SK-N-SH (cell line): Measurements from ENCODE around the gene CIAO2A. TPM values are rescaled to one million over a fixed set of nuclear protein-coding genes. Genes with fewer than 3 reads are reported as not detected.

Source experiments
- CTCF ChIA-PET: fragments of 300-600, 350-600 bp; formaldehyde crosslinking; extraction: SDS; loops from one replicate; lab custom pipeline; 2021; lab: Yijun Ruan, JAX
- POLR2A ChIA-PET: fragments of 350-600 bp; sonication (Branson Sonifier 250); formaldehyde crosslinking; extraction: SDS; loops from one replicate; lab custom pipeline; 2020; ENCODE audit warnings: antibody characterized with exemption, inconsistent platforms; lab: Yijun Ruan, JAX
- DNase-seq: peaks from one replicate; pipeline ENCODE4 v3.0.0; 2012
- H2AFZ ChIP-seq: fragments of 200-600 bp; sonication (generic); 2 replicates; pipeline ENCODE4 v1.8.1; 2016; ENCODE audit warnings: antibody characterized with exemption, mild to moderate bottlenecking, low read depth
- H3F3A ChIP-seq: fragments of 200-600 bp; sonication (generic); replicated peaks from 2 replicates; pipeline ENCODE3; 2016; ENCODE audit warnings: antibody characterized with exemption, mild to moderate bottlenecking; ENCODE audit not compliant: insufficient read depth
- H3K27ac ChIP-seq, 2 experiments: fragments of 200-500 bp in 1 of 2; fragments of 200-600 bp in 1 of 2; sonication (Bioruptor generic) in 1 of 2; sonication (generic), shearing (Covaris generic) in 1 of 2; 2 replicates each; pipeline versions ENCODE4 v1.5.1 to v1.6.1; 2014 to 2016; ENCODE audit warnings: low read depth in 2 of 2, inconsistent platforms in 1 of 2, low read length in 1 of 2, mild to moderate bottlenecking in 1 of 2, mixed read lengths in 1 of 2
- H3K27me3 ChIP-seq: fragments of 200-600 bp; sonication (generic), shearing (Covaris generic); 2 replicates; pipeline ENCODE4 v1.6.1; 2016; ENCODE audit warnings: mixed run types; ENCODE audit not compliant: insufficient read depth
- H3K36me3 ChIP-seq, 2 experiments: fragments of 200-500 bp in 1 of 2; fragments of 200-600 bp in 1 of 2; sonication (Bioruptor generic) in 1 of 2; sonication (generic) in 1 of 2; replicated peaks in 1 of 2; 2 replicates each; pipeline versions ENCODE3 to v1.5.1; 2014 to 2016; ENCODE audit warnings: low read length in 1 of 2, mild to moderate bottlenecking in 1 of 2; ENCODE audit not compliant: insufficient read depth in 2 of 2, control insufficient read depth in 1 of 2
- H3K4me1 ChIP-seq, 2 experiments: fragments of 200-500 bp in 1 of 2; fragments of 200-600 bp in 1 of 2; sonication (Bioruptor generic) in 1 of 2; sonication (generic), shearing (Covaris generic) in 1 of 2; 2 replicates each; pipeline versions ENCODE4 v1.5.1 to v1.6.1; 2014 to 2016; ENCODE audit warnings: low read depth in 1 of 2, low read length in 1 of 2, mixed run types in 1 of 2; ENCODE audit not compliant: insufficient read depth in 2 of 2, control insufficient read depth in 1 of 2
- H3K4me2 ChIP-seq: fragments of 200-600 bp; sonication (generic), shearing (Covaris generic); 2 replicates; pipeline ENCODE4 v1.6.1; 2017; ENCODE audit warnings: mixed run types
- H3K4me3 ChIP-seq, 2 experiments: fragments of 200-500 bp in 1 of 2; fragments of 200-600 bp in 1 of 2; sonication (Bioruptor generic) in 1 of 2; sonication (generic), shearing (Covaris generic) in 1 of 2; 2 replicates each; pipeline versions ENCODE4 v1.5.1 to v1.8.1; 2014 to 2016; ENCODE audit warnings: low read depth in 2 of 2, inconsistent platforms in 1 of 2, low read length in 1 of 2, mild to moderate bottlenecking in 1 of 2, mixed read lengths in 1 of 2, moderate library complexity in 1 of 2
- H3K79me2 ChIP-seq: fragments of 200-600 bp; sonication (generic); 2 replicates; pipeline ENCODE4 v1.8.1; 2017; ENCODE audit warnings: mild to moderate bottlenecking; ENCODE audit not compliant: insufficient read depth
- H3K9ac ChIP-seq: fragments of 200-600 bp; sonication (generic); 2 replicates; pipeline ENCODE4 v1.6.1; 2017; ENCODE audit warnings: mixed run types
- H3K9me2 ChIP-seq: fragments of 200-600 bp; sonication (generic); 2 replicates; pipeline ENCODE4 v1.6.1; 2017; ENCODE audit warnings: mixed run types
- H3K9me3 ChIP-seq: fragments of 200-600 bp; sonication (generic); 2 replicates; pipeline ENCODE4 v1.6.1; 2017; ENCODE audit warnings: mixed run types, mild to moderate bottlenecking, moderate library complexity
- H4K20me1 ChIP-seq: fragments of 200-600 bp; sonication (generic); 2 replicates; pipeline ENCODE4 v1.6.1; 2017; ENCODE audit warnings: mild to moderate bottlenecking, mixed run types; ENCODE audit not compliant: insufficient read depth
- ELF1 ChIP-seq: IDR thresholded peaks from 2 replicates; pipeline ENCODE4 v1.4.0; 2012
- EP300 ChIP-seq, 2 experiments: IDR thresholded peaks; 2 replicates each; pipeline versions ENCODE4 v1.4.0 to v1.6.1; 2012; ENCODE audit warnings: borderline replicate concordance in 1 of 2, low read depth in 1 of 2, low read length in 1 of 2
- FOXJ3 ChIP-seq: sonication (generic); formaldehyde crosslinking; IDR thresholded peaks from 2 replicates; pipeline ENCODE4 v1.5.1; 2020; ENCODE audit warnings: mild to moderate bottlenecking, missing genetic modification reagents
- FOXM1 ChIP-seq: IDR thresholded peaks from 2 replicates; pipeline ENCODE4 v1.4.0; 2012; ENCODE audit warnings: low read depth, mild to moderate bottlenecking
- GABPA ChIP-seq: IDR thresholded peaks from 2 replicates; pipeline ENCODE4 v1.4.0; 2012; ENCODE audit warnings: low read depth, mild to moderate bottlenecking
- GATA2 ChIP-seq: sonication (generic); formaldehyde crosslinking; IDR thresholded peaks from 2 replicates; pipeline ENCODE4 v1.5.0; 2020; ENCODE audit warnings: mild to moderate bottlenecking, missing genetic modification reagents
- MEF2A ChIP-seq: IDR thresholded peaks from 2 replicates; pipeline ENCODE4 v1.4.0; 2012; ENCODE audit warnings: low read depth, borderline replicate concordance
- NRF1 ChIP-seq: IDR thresholded peaks from 2 replicates; pipeline ENCODE4 v1.6.1; 2012; ENCODE audit warnings: low read depth, mild to moderate bottlenecking, low read length
- POLR2AphosphoS5 ChIP-seq: IDR thresholded peaks from 2 replicates; pipeline ENCODE4 v1.6.1; 2012; ENCODE audit warnings: low read depth, low read length
- RAD21 ChIP-seq: IDR thresholded peaks from 2 replicates; pipeline ENCODE4 v1.6.1; 2012; ENCODE audit warnings: mild to moderate bottlenecking, low read length
- RCOR1 ChIP-seq: fragments of 150-350 bp; IDR thresholded peaks from 2 replicates; pipeline ENCODE4 v1.6.1; 2017; ENCODE audit warnings: antibody characterized with exemption, low read length
- RXRA ChIP-seq: IDR thresholded peaks from 2 replicates; pipeline ENCODE4 v1.4.0; 2012; ENCODE audit warnings: low read depth, mild to moderate bottlenecking, borderline replicate concordance
- SIN3A ChIP-seq: IDR thresholded peaks from 2 replicates; pipeline ENCODE4 v1.6.1; 2012; ENCODE audit warnings: low read depth, mild to moderate bottlenecking, low read length, moderate library complexity, borderline replicate concordance
- SMC3 ChIP-seq: IDR thresholded peaks from 2 replicates; pipeline ENCODE4 v1.6.1; 2012; ENCODE audit warnings: low read depth, low read length, improper control_type of control experiment
- TAF1 ChIP-seq: IDR thresholded peaks from 2 replicates; pipeline ENCODE4 v1.6.1; 2012; ENCODE audit warnings: low read depth, mild to moderate bottlenecking, low read length, moderate library complexity, borderline replicate concordance
- TCF12 ChIP-seq: IDR thresholded peaks from 2 replicates; pipeline ENCODE4 v1.4.0; 2012
- TEAD4 ChIP-seq: IDR thresholded peaks from 2 replicates; pipeline ENCODE4 v1.4.0; 2012; ENCODE audit warnings: mild to moderate bottlenecking, borderline replicate concordance; ENCODE audit not compliant: insufficient read depth
- WGBS: methylation state at CpG from one replicate; pipeline ENCODE4 v1.1.6; 2017; ENCODE audit warnings: low lambda C conversion rate; 5-methylcytosine and 5-hydroxymethylcytosine counted together
- polyA plus RNA-seq, 3 experiments: library from polyadenylated mRNA; depleted of rRNA; stranded (reverse); fragments of >200 nt; gene quantifications; 2 replicates each; pipeline ENCODE4 v1.2.3, GENCODE V29; 2012
- TF ChIP-seq, protein P1 (sequence below): IDR thresholded peaks from 2 replicates; pipeline ENCODE4; 2012
- TF ChIP-seq, protein P2 (sequence below): IDR thresholded peaks from 2 replicates; pipeline ENCODE4 v1.4.0; 2012; ENCODE audit warnings: low read depth, borderline replicate concordance
- TF ChIP-seq, protein P3 (sequence below): fragments of 150-350 bp; IDR thresholded peaks from 2 replicates; pipeline ENCODE4 v1.6.1; 2017; ENCODE audit warnings: antibody characterized with exemption, low read length, low read depth, borderline replicate concordance
- TF ChIP-seq, protein P4 (sequence below): fragments of 150-350 bp; IDR thresholded peaks from 2 replicates; pipeline ENCODE4 v1.6.1; 2016; ENCODE audit warnings: mild to moderate bottlenecking, low read depth, low read length
- TF ChIP-seq, protein P5 (sequence below): IDR thresholded peaks from 2 replicates; pipeline ENCODE4 v1.4.0; 2012; ENCODE audit warnings: low read depth

The CIAO2A gene
- polyA plus RNA-seq, 1 of the 3 experiments (the other 2 are of a cell fraction) = 65.3 TPM

DNA sequence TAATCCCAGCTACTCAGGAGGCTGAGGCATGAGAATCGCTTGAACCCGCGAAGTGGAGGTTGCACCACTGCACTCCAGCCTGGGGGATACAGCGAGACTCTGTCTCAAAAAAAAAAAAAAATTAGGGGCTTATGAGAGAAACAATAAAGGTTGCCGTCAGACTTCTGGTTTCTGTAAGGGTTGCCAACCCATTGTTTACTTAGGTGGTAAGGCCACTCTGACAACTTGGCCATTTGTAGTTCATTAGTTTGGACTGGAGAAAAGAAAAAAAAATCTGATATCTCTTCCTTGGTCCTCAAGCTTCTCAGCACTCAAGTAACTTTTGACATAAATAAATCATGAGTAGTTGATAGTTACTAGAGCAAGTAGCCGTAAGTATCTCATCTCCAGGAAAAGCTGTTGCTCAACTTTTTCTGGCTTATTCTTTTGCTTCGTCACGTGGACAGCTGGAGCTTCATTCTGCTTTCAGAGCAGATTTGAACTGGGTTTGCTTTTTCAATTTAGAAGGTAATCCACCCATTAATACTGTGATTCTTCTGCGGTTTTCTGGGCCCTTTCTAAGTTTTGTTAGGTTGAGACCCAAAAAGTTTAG is 11.6 kb upstream of the CIAO2A start:
- no peak overlapping the region for H3K4me3 ChIP-seq
- peaks cover 0 to 8% of the 10 kb centered on the region in 2 experiments for H3K36me3 ChIP-seq
- H3K9me2 ChIP-seq = no peaks in the 10 kb centered on the region
- H3K27ac ChIP-seq = no peak overlapping the region
- 96% methylated on average over 9 of the region's 9 CpGs for WGBS
- no peak overlapping the region for H2AFZ ChIP-seq
- H3K4me2 ChIP-seq = no peak overlapping the region
- CTCF ChIA-PET = interaction anchor here (1.3 kb wide), 1 partner anchor 39 kb away, joined by 3 read pairs; no protein-coding TSS in a partner anchor
- H3K4me1 ChIP-seq = no peaks in the 10 kb centered on the region
- no peak for DNase-seq
- no peaks in the 10 kb centered on the region for H3K27me3 ChIP-seq
- H3K79me2 ChIP-seq = peaks cover 99% of the 10 kb centered on the region
- no peaks in the 10 kb centered on the region for H3K9me3 ChIP-seq
- H3K9ac ChIP-seq = no peak overlapping the region
- H3F3A ChIP-seq = peaks cover 4% of the 10 kb centered on the region
- POLR2A ChIA-PET = no interaction called here
- TF ChIP-seq, protein P1, sequence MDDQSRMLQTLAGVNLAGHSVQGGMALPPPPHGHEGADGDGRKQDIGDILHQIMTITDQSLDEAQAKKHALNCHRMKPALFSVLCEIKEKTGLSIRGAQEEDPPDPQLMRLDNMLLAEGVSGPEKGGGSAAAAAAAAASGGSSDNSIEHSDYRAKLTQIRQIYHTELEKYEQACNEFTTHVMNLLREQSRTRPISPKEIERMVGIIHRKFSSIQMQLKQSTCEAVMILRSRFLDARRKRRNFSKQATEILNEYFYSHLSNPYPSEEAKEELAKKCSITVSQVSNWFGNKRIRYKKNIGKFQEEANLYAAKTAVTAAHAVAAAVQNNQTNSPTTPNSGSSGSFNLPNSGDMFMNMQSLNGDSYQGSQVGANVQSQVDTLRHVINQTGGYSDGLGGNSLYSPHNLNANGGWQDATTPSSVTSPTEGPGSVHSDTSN = no peak
- TF ChIP-seq ELF1 (no peak), MEF2A (no peak), POLR2AphosphoS5 (no peak), RAD21 (no peak), FOXM1 (no peak), NRF1 (no peak), FOXJ3 (no peak), SIN3A (no peak), SMC3 (no peak), TEAD4 (no peak), TAF1 (no peak)
- TF ChIP-seq, protein P2, sequence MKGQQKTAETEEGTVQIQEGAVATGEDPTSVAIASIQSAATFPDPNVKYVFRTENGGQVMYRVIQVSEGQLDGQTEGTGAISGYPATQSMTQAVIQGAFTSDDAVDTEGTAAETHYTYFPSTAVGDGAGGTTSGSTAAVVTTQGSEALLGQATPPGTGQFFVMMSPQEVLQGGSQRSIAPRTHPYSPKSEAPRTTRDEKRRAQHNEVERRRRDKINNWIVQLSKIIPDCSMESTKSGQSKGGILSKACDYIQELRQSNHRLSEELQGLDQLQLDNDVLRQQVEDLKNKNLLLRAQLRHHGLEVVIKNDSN = no peak
- TF ChIP-seq, protein P3, sequence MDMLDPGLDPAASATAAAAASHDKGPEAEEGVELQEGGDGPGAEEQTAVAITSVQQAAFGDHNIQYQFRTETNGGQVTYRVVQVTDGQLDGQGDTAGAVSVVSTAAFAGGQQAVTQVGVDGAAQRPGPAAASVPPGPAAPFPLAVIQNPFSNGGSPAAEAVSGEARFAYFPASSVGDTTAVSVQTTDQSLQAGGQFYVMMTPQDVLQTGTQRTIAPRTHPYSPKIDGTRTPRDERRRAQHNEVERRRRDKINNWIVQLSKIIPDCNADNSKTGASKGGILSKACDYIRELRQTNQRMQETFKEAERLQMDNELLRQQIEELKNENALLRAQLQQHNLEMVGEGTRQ = no peak
- H4K20me1 ChIP-seq = peaks cover 79% of the 10 kb centered on the region

DNA sequence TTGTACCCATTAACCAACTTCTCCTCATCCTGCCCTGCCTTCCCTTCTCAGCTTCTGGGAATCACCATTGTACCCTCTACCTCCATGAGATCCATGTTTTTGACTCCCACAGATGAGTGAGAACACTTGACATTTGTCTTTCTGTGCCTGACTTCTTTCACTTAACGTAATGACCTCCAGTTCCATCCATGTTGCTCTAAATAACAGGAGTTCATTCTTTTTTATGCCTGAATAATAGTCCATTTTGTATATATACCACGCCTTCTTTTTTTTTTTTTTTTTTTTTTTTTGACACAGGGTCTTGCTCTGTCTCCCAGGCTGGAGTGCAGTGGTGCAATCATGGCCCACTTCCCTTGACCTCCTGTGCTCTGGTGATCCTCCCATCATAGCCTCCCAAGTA is 8.9 kb upstream of the CIAO2A start:
- H3K9me3 ChIP-seq = no peaks in the 10 kb centered on the region
- TF ChIP-seq GABPA = no peak
- no peak for TF ChIP-seq FOXM1
- no peak for TF ChIP-seq TAF1
- TF ChIP-seq TCF12 = no peak
- no peak for TF ChIP-seq RXRA
- TF ChIP-seq, protein P3 = no peak
- TF ChIP-seq TEAD4 = no peak
- TF ChIP-seq RCOR1 = no peak
- TF ChIP-seq, protein P4, sequence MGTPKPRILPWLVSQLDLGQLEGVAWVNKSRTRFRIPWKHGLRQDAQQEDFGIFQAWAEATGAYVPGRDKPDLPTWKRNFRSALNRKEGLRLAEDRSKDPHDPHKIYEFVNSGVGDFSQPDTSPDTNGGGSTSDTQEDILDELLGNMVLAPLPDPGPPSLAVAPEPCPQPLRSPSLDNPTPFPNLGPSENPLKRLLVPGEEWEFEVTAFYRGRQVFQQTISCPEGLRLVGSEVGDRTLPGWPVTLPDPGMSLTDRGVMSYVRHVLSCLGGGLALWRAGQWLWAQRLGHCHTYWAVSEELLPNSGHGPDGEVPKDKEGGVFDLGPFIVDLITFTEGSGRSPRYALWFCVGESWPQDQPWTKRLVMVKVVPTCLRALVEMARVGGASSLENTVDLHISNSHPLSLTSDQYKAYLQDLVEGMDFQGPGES = no peak
- no peak for TF ChIP-seq GATA2
- no peak for TF ChIP-seq EP300 (IDR thresholded peaks at IDR 0.05; ENCODE audit: borderline replicate concordance in 1 of 2, low read depth in 1 of 2, low read length in 1 of 2)
- TF ChIP-seq, protein P5, sequence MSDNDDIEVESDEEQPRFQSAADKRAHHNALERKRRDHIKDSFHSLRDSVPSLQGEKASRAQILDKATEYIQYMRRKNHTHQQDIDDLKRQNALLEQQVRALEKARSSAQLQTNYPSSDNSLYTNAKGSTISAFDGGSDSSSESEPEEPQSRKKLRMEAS = no peak
- TF ChIP-seq, all 33 proteins: peak for 0
- Histone ChIP-seq H3F3A (peaks cover 4% of the 10 kb centered on the region), H2AFZ (no peak overlapping the region), H4K20me1 (peaks cover 87% of the 10 kb centered on the region), H3K4me3 (no peak overlapping the region), H3K4me1 (peaks cover 0 to 8% of the 10 kb centered on the region in 2 experiments; a peak in 3 of 4 replicates), H3K27me3 (no peaks in the 10 kb centered on the region), H3K79me2 (peaks cover 100% of the 10 kb centered on the region), H3K36me3 (peaks cover 0 to 8% of the 10 kb centered on the region in 2 experiments), H3K9me2 (no peaks in the 10 kb centered on the region), H3K9ac (no peak overlapping the region), H3K27ac (no peak overlapping the region), H3K4me2 (no peak overlapping the region)
- 64% methylated on average over 2 of the region's 2 CpGs for WGBS
- CTCF ChIA-PET = interaction anchor here (1.1 kb wide), 1 partner anchor 51 kb away, joined by 3 read pairs; no protein-coding TSS in a partner anchor
- no peak for DNase-seq
- POLR2A ChIA-PET = interaction anchor here (0.5 kb wide), 1 partner anchor 9 kb away, joined by 3 read pairs; no protein-coding TSS in a partner anchor
